Ovary (tissue), 9 donors: ENCODE measurements around the gene SMOC2. TPM values are rescaled to one million over a fixed set of nuclear protein-coding genes. Genes with fewer than 3 reads are reported as not detected.

Source experiments
- DNase-seq, 5 donors: peaks; one replicate each; pipeline ENCODE4 v3.0.0-alpha.2; 2019 to 2020
- H3K27ac ChIP-seq, 2 donors: fragments of 200-600 bp; one replicate each; pipeline versions ENCODE4 v1.5.1 to v1.8.0; 2019 to 2022
- H3K27me3 ChIP-seq: fragments of 200-600 bp; one replicate; pipeline ENCODE4 v1.8.0; 2022
- H3K36me3 ChIP-seq: fragments of 200-600 bp; sonication (generic); one replicate; pipeline ENCODE4 v1.5.1; 2019
- H3K4me1 ChIP-seq: one replicate; pipeline ENCODE4 v1.8.1; 2013; ENCODE audit warnings: mild to moderate bottlenecking, moderate library complexity; ENCODE audit not compliant: insufficient read depth
- H3K4me3 ChIP-seq: fragments of 200-600 bp; sonication (generic); one replicate; pipeline ENCODE4 v1.5.1; 2017
- H3K9me3 ChIP-seq, 2 donors: fragments of 200-600 bp in 1 of 2; sonication (generic) in 1 of 2; one replicate each; pipeline versions ENCODE4 v1.5.1 to v1.8.1; 2013 to 2019; ENCODE audit warnings: mild to moderate bottlenecking in 1 of 2, moderate library complexity in 1 of 2
- CTCF ChIP-seq, 3 donors: fragments of 450-650 bp in 2 of 3; fragments of 200-600 bp in 1 of 3; IDR thresholded peaks; one replicate each; pipeline versions ENCODE4 v1.5.1 to v1.8.0; 2016 to 2022; ENCODE audit warnings: antibody characterized with exemption in 3 of 3, mild to moderate bottlenecking in 1 of 3
- EP300 ChIP-seq: sonication (generic); formaldehyde crosslinking; IDR thresholded peaks from one replicate; pipeline ENCODE4 v1.6.1; 2017; ENCODE audit warnings: antibody characterized with exemption
- POLR2A ChIP-seq: fragments of 450-650 bp; IDR thresholded peaks from one replicate; pipeline ENCODE4 v1.6.1; 2017; ENCODE audit warnings: antibody characterized with exemption, mild to moderate bottlenecking, moderate library complexity
- WGBS, 3 donors: extraction: QIAGEN DNeasy Blood & Tissue Kit in 1 of 3; methylation state at CpG; one replicate each; pipeline versions ENCODE4 v1.1.5 to v1.1.7; 2013 to 2017; 5-methylcytosine and 5-hydroxymethylcytosine counted together
- intact Hi-C, 4 donors: fragments of 100-400 bp; cut with DNase I; formaldehyde crosslinking; loops; one replicate each; pipeline versions ENCODE4 v1.11.0 to v1.15.1; 2022 to 2023
- polyA plus RNA-seq, 2 donors: library from polyadenylated mRNA; stranded (reverse); fragments of 200-250 nt in 1 of 2; fragments of 350-450 nt in 1 of 2; fragmentation: Illumina TruSeq in 1 of 2; extraction: RNeasy Lipid Tissue Mini Kit (QIAGEN cat#74804) in 1 of 2; gene quantifications; one replicate each; pipeline ENCODE4 v1.2.3, GENCODE V29; 2013 to 2014
- total RNA-seq, 7 donors: library from RNA; depleted of rRNA in 2 of 7; stranded (reverse); fragments of >200 nt in 2 of 7; fragmentation: NEBNext Ultra II Directional in 3 of 7; extraction: Animal tissue kit (Norgen Biotek cat#: 25700) in 3 of 7; gene quantifications; one replicate each; pipeline versions ENCODE4 v1.1.0 to v1.2.4, GENCODE V29; 2016 to 2023
- donor health status: DM: no; HTN: no; CAD: no; lungs with moderate emphysema.
- donor health status: DM: no; HTN: no; CAD: no.
- donor health status: Bipolar disorder and iron deficiency.
- donor health status: DM: yes; HTN: yes; CAD: no.
- donor health status: DM: no; HTN: no; CAD: no.
- donor health status: DM: yes; HTN: yes; CAD: no.

Gene SMOC2
- total and polyA plus RNA-seq, 9 donors: 84.4 to 272 (median 129) TPM

- no peaks in the 10 kb centered on the region for H3K36me3 ChIP-seq
- WGBS, 3 donors: 71 to 72% (median 72%) methylated on average over 4 of the region's 4 CpGs
- peaks cover 14% of the 10 kb centered on the region for H3K4me1 ChIP-seq
- H3K27ac ChIP-seq: no peak overlapping the region
- no peak for DNase-seq
- intact Hi-C loops: no loop called here
- TF ChIP-seq EP300 (no peak), CTCF (IDR thresholded peaks at IDR 0.05) (no peak), POLR2A (no peak)
- H3K9me3 ChIP-seq: no peaks in the 10 kb centered on the region
- no peak overlapping the region for H3K4me3 ChIP-seq
- no peaks in the 10 kb centered on the region for H3K27me3 ChIP-seq
Measured at GRCh38 chr6:168518348-168518745, 77.4 kb downstream of the SMOC2 start.

- H3K27me3 ChIP-seq: no peaks in the 10 kb centered on the region
- H3K9me3 ChIP-seq: no peaks in the 10 kb centered on the region
- DNase-seq: peak in 1 of 5 donors; percentile 10
- no peaks in the 10 kb centered on the region for H3K36me3 ChIP-seq
- TF ChIP-seq EP300 (no peak), CTCF (IDR thresholded peaks at IDR 0.05) (no peak), POLR2A (no peak)
- WGBS, 3 donors: 89 to 96% (median 90%) methylated on average over 21 of the region's 21 CpGs
- no peak overlapping the region for H3K4me3 ChIP-seq
- peaks cover 14% of the 10 kb centered on the region for H3K4me1 ChIP-seq
- H3K27ac ChIP-seq: no peak overlapping the region
- intact Hi-C loops: no loop called here
Measured at GRCh38 chr6:168518867-168519266, 77.9 kb downstream of the SMOC2 start.

GRCh38 chr6:168520233-168520632 lies 79.2 kb downstream of the SMOC2 start:
- 92 to 93% (median 93%) methylated on average over 10 of the region's 10 CpGs for WGBS, 3 donors
- peak in 1 of 5 donors; percentile 6 for DNase-seq

GRCh38 chr6:168524571-168525001 lies 83.6 kb downstream of the SMOC2 start:
- Histone ChIP-seq H3K27me3 (no peaks in the 10 kb centered on the region), H3K27ac (no peak overlapping the region), H3K9me3 (no peaks in the 10 kb centered on the region), H3K4me3 (no peak overlapping the region), H3K36me3 (no peaks in the 10 kb centered on the region), H3K4me1 (peaks cover 6% of the 10 kb centered on the region)
- no peak for TF ChIP-seq POLR2A
- 55 to 78% (median 77%) methylated on average over 13 of the region's 13 CpGs for WGBS, 3 donors
- intact Hi-C loops: no loop called here
- no peak for DNase-seq

More at GRCh38 chr6:168520233-168520632, 79.2 kb downstream of the SMOC2 start:
- Histone ChIP-seq H3K4me1 (peaks cover 9% of the 10 kb centered on the region), H3K27me3 (no peaks in the 10 kb centered on the region), H3K9me3 (no peaks in the 10 kb centered on the region), H3K4me3 (no peak overlapping the region), H3K27ac (no peak overlapping the region), H3K36me3 (no peaks in the 10 kb centered on the region)
- intact Hi-C loops: no loop called here
- TF ChIP-seq POLR2A: no peak
- no peak for TF ChIP-seq EP300
- TF ChIP-seq CTCF (IDR thresholded peaks at IDR 0.05): no peak

- no peak for TF ChIP-seq CTCF (IDR thresholded peaks at IDR 0.05)
- intact Hi-C loops: no loop called here
Measured at GRCh38 chr6:168525114-168525513, 84.1 kb downstream of the SMOC2 start.

More at GRCh38 chr6:168525114-168525513, 84.1 kb downstream of the SMOC2 start:
- no peaks in the 10 kb centered on the region for H3K36me3 ChIP-seq
- no peak for DNase-seq
- H3K4me3 ChIP-seq: no peak overlapping the region
- no peaks in the 10 kb centered on the region for H3K27me3 ChIP-seq
- no peak overlapping the region for H3K27ac ChIP-seq
- peaks cover 6% of the 10 kb centered on the region for H3K4me1 ChIP-seq
- 85 to 96% (median 91%) methylated on average over 8 of the region's 8 CpGs for WGBS, 3 donors
- no peaks in the 10 kb centered on the region for H3K9me3 ChIP-seq
